HG03575 (cell line): ENCODE results near the gene PRTFDC1.

Experiments
- ATAC-seq: cut with Tn5 transposase; IDR thresholded peaks from one replicate; pipeline ENCODE4 v1.9.1; 2021; ENCODE audit not compliant: unreplicated experiment, insufficient number of reproducible peaks, low FRiP score; ENCODE audit errors: extremely low read depth

Gene PRTFDC1

GRCh38 chr10:24825551-24825950 lies 126.9 kb downstream of the PRTFDC1 start:
- ATAC-seq = no peak

DNA sequence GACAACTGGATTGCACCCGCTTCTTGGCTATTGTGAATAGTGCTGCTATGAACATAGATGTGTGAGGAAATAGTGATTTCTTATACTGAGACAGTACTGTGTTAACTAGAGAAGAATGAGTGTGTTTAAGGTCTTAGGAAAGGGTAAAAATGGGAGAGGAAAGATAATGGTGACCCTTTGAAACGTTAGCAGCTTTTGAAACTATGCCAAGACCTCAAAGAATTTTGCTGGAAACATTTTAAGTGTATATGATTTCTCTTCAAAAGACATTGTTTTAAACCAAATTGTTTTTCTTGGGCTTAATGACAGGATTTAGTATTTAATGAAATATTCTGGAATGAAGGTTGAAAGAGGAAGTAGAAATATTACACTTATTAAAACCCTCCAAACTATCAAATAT lies 127.9 kb downstream of the PRTFDC1 start:
- ATAC-seq = no peak

DNA sequence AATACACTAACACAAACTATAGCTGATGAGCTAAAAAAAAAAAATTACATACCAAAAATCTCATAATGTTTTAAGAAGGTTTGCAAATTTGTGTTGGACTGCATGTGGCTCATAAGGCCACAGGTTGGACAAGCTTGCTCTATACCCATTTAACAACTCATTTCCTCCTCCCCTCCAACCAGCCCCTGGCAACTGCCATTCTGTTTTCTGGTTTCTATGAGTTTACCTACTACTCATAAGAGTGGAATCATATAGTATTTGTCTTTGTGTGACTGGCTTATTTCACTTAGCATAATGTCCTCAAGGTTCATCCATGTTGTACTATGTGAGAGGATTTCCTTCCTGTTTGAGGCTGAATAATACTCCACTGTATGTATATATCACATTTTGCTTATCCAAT lies 128.3 kb downstream of the PRTFDC1 start:
- ATAC-seq = no peak

GRCh38 chr10:24822590-24822989 lies 129.8 kb downstream of the PRTFDC1 start:
- ATAC-seq = peak; percentile 84

DNA sequence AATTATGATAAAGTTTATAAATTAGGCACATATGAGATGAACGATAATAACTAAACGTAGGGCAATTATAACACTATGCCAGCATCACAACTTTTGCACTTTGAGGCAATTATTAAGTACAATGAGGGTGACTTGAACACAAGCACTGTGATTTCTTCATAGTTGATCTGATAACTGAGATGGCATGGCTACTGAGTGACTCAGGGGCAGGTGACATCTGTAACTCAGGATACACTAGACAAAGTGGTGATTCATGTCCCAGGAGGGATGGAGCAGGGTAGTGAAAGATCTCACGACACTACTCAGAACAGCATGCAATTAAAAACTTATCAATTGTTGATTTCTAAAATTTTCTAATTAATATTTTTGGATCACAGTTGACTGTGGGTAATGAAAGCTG lies 130.4 kb downstream of the PRTFDC1 start:
- ATAC-seq = no peak

- ATAC-seq = no peak
Observed at GRCh38 chr10:24816868-24817396, 135.5 kb downstream of the PRTFDC1 start.

DNA sequence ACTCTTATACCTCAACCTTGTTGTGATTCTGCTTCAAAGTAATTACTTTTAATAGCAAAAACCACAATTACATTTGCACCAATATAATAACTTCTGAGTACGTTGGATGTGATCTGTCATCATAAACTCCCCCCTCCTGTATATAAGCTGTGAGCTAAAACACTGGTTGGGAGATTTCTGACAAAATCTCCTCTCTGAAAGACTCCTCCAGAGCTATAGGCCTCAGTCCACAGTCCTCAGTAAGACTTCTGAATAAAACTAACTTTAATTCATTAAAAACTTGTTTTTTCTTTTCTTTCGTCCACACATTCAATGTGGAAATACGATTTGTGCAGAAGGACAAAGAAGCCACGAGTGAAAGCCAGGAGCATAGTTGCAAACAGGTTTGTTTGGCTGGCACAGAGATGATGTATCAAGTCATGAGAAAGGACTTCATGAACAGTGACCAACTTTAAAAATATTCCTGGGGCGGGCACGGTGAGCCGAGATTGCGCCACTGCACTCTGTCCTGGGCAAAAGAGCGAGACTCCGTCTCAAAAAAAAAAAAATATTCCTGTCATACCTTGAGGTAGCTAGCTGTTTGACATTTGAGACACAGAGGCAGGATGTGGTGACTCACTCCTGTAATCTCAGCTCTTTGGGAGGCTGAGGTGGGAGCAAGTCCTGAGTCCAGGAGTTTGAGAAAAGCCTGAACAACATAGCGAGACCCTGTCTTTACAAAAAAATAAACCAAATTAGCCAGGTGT lies 137.7 kb downstream of the PRTFDC1 start:
- no peak for ATAC-seq

GRCh38 chr10:24813856-24814255 lies 138.6 kb downstream of the PRTFDC1 start:
- ATAC-seq = no peak

DNA sequence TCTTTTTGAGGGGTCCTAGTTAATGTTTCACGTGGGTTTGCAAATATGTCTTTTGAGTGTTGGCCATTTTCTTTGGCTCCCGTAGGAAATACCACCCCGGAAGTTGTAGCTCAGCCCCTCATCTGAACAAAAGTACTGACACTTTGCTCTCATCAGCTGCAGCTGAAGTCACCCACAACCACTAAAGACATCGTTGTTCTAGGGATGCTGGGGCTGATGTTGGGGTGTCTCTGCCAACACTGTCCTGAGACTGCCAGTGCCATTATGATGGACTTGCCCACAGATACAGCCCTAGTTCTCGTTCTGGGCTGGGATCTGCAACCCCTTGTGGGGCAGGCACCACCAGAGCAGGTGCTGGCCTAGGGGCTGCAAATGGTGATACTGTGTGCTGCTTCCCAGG lies 146.1 kb downstream of the PRTFDC1 start:
- no peak for ATAC-seq

DNA sequence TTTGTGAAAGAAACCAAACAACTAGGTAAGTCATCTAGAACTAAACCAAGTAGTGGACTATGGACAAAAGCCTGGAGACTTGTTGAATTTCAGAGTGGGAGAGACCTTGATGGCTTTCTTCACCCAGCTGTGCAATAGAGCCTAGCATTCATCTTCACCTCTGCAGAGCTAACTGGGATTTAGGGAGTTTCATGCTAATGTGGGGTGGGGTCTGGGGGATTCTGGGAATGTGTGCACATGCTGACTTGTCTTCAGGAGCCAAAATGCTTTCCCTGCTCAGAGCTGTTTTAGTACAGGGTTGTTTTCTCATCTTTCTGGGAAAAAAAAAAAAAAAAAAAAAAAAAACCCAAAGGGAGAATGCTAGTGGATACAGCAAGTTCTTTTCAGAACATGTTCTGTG lies 147.4 kb downstream of the PRTFDC1 start:
- no peak for ATAC-seq

- no peak for ATAC-seq
Observed at GRCh38 chr10:24804392-24804791, 148.0 kb downstream of the PRTFDC1 start.

DNA sequence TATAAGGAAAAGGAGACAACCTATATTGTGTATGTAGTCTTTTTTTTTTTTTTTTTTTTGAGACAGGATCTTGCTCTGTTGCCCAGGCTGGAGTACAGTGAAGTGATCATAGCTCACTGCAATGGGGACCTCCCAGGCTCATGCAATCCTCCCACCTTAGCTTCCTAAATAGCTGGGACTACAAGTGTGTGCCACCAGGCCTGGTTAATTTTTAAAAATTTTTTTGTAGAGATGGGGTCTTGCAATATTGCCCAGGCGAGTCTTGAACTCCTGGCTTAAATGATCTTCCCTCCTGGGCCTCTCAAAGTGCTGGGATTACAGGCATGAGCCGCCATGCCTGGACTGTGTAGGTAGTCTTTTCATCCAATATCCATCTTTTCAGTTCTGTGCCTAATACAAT lies 150.0 kb downstream of the PRTFDC1 start:
- no peak for ATAC-seq

GRCh38 chr10:24800861-24801260 lies 151.5 kb downstream of the PRTFDC1 start:
- no peak for ATAC-seq
